Body of pancreas (tissue), 4 donors: ENCODE data around the gene FAM200C.

Source experiments
- POLR2A ChIP-seq, 3 donors: fragments of 450-650 bp; IDR thresholded peaks; one replicate each; pipeline ENCODE4 v1.6.1; 2016; ENCODE audit warnings: antibody characterized with exemption in 3 of 3, mild to moderate bottlenecking in 2 of 3
- TF ChIP-seq, protein P1 (sequence below), 7 experiments: fragments of 450-650 bp in 4 of 7; fragments of 200-600 bp in 3 of 7; sonication (generic) in 3 of 7; IDR thresholded peaks; one replicate each; pipeline ENCODE4 v1.5.1; 2016 to 2019; ENCODE audit warnings: antibody characterized with exemption in 7 of 7

DNA sequence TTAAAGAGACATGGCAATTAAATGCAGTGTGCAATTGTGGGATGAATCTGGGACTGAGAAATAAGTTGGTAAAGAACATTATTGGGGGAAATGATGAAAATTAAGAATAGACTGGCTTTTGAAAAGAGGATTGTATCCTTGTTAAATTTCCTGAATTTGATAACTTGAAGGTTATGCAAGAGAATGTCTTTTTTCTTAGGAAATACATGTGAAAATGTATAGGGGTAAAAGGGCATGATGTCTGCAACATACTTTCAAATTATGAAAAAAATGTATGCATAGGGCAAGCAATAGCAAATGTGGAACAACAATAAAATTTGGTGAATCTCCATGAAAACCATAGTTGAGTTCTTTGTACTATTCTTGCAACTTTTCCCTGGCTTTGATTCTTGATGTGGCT is 45.9 kb upstream of the FAM200C start:
- TF ChIP-seq, protein P1, sequence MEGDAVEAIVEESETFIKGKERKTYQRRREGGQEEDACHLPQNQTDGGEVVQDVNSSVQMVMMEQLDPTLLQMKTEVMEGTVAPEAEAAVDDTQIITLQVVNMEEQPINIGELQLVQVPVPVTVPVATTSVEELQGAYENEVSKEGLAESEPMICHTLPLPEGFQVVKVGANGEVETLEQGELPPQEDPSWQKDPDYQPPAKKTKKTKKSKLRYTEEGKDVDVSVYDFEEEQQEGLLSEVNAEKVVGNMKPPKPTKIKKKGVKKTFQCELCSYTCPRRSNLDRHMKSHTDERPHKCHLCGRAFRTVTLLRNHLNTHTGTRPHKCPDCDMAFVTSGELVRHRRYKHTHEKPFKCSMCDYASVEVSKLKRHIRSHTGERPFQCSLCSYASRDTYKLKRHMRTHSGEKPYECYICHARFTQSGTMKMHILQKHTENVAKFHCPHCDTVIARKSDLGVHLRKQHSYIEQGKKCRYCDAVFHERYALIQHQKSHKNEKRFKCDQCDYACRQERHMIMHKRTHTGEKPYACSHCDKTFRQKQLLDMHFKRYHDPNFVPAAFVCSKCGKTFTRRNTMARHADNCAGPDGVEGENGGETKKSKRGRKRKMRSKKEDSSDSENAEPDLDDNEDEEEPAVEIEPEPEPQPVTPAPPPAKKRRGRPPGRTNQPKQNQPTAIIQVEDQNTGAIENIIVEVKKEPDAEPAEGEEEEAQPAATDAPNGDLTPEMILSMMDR (IDR thresholded peaks at IDR 0.05) = no peak
- TF ChIP-seq POLR2A (IDR thresholded peaks at IDR 0.05) = no peak
